Measurements from ENCODE around the gene OTUB1. TPM values are rescaled to one million over a fixed set of nuclear protein-coding genes. Genes with fewer than 3 reads are reported as not detected.

The OTUB1 gene, protein sequence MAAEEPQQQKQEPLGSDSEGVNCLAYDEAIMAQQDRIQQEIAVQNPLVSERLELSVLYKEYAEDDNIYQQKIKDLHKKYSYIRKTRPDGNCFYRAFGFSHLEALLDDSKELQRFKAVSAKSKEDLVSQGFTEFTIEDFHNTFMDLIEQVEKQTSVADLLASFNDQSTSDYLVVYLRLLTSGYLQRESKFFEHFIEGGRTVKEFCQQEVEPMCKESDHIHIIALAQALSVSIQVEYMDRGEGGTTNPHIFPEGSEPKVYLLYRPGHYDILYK
- total RNA-seq (2016; rRNA removed; fragmentation: Illumina TruSeq; extraction: Trizol): 58.8 and 78.7 TPM in 2 replicates
- total RNA-seq (2016; cell fraction: cytosol; rRNA removed; fragmentation: Illumina TruSeq; extraction: Trizol; ENCODE audit: low read depth): 20.2 and 22.1 TPM in 2 replicates
- total RNA-seq (2016; cell fraction: insoluble cytoplasmic fraction; rRNA removed; fragmentation: Illumina TruSeq; extraction: Trizol): 63.7 and 75.6 TPM in 2 replicates
- total RNA-seq (2016; cell fraction: membrane; rRNA removed; fragmentation: Illumina TruSeq; extraction: Trizol): 29.1 and 30.2 TPM in 2 replicates
- total RNA-seq (2016; cell fraction: nucleus; rRNA removed; fragmentation: Illumina TruSeq; extraction: Trizol): 37.3 and 37.7 TPM in 2 replicates
- 130 TPM in 2 replicates for polyA plus RNA-seq (2011; rRNA removed)
- polyA plus RNA-seq (2011; cell fraction: cytosol; rRNA removed): 108 and 143 TPM in 2 replicates
- polyA plus RNA-seq (2011; cell fraction: nucleus; rRNA removed): 193 and 235 TPM in 2 replicates
- polyA plus RNA-seq (2012): 62.7 and 68.2 TPM in 2 replicates
- polyA plus RNA-seq (2016; cell fraction: cytosol; fragmentation: Illumina TruSeq; extraction: Trizol; ENCODE audit: low read depth): 38.9 TPM in 2 replicates
- polyA plus RNA-seq (2016; cell fraction: insoluble cytoplasmic fraction; fragmentation: Illumina TruSeq; extraction: Trizol; ENCODE audit: low read depth): 103 and 127 TPM in 2 replicates
- 42.5 and 43.1 TPM in 2 replicates for polyA plus RNA-seq (2016; cell fraction: membrane; fragmentation: Illumina TruSeq; extraction: Trizol; ENCODE audit: low read depth)
- 108 and 115 TPM in 2 replicates for polyA plus RNA-seq (2016; cell fraction: nucleus; fragmentation: Illumina TruSeq; extraction: Trizol; ENCODE audit: insufficient read depth, low read depth)
- polyA minus RNA-seq (2011; rRNA and poly(A)+ RNA removed; ENCODE audit: low replicate concordance): 120 and 135 TPM in 2 replicates
- 51.3 and 59.5 TPM in 2 replicates for polyA minus RNA-seq (2011; cell fraction: cytosol; rRNA and poly(A)+ RNA removed)
- 31.7 and 32.2 TPM in 2 replicates for polyA minus RNA-seq (2011; cell fraction: nucleus; rRNA and poly(A)+ RNA removed)
- Bru-seq, nascent RNA: percentile 61 among the genes with signal in this experiment
- BruChase-seq, experiment 1, labeled RNA remaining after a 6-hour chase: percentile 84 among the genes with signal in this experiment
- percentile 72 among the genes with signal in this experiment for BruChase-seq, experiment 2, labeled RNA remaining after a 2-hour chase
- long read RNA-seq, experiment 1, transcript OTUB1-201 (6 exons, 2,493 nt): minor isoform, 5 of 209 reads
- long read RNA-seq, experiment 1, transcript OTUB1-209 (7 exons, 1,729 nt): major isoform, 181 of 209 reads
- long read RNA-seq, experiment 1, partial matches to known transcripts: 14 of 209 reads
- long read RNA-seq, experiment 1, other reads (novel, unspliced or antisense): 7 of 209 reads
- long read RNA-seq, experiment 2, transcript OTUB1-212 (7 exons, 1,259 nt): minor isoform, 7 of 321 reads
- long read RNA-seq, experiment 2, transcript OTUB1-209 (7 exons, 1,729 nt): major isoform, 219 of 321 reads
- long read RNA-seq, experiment 2, partial matches to known transcripts: 55 of 321 reads
- long read RNA-seq, experiment 2, other reads (novel, unspliced or antisense): 37 of 321 reads

DNA sequence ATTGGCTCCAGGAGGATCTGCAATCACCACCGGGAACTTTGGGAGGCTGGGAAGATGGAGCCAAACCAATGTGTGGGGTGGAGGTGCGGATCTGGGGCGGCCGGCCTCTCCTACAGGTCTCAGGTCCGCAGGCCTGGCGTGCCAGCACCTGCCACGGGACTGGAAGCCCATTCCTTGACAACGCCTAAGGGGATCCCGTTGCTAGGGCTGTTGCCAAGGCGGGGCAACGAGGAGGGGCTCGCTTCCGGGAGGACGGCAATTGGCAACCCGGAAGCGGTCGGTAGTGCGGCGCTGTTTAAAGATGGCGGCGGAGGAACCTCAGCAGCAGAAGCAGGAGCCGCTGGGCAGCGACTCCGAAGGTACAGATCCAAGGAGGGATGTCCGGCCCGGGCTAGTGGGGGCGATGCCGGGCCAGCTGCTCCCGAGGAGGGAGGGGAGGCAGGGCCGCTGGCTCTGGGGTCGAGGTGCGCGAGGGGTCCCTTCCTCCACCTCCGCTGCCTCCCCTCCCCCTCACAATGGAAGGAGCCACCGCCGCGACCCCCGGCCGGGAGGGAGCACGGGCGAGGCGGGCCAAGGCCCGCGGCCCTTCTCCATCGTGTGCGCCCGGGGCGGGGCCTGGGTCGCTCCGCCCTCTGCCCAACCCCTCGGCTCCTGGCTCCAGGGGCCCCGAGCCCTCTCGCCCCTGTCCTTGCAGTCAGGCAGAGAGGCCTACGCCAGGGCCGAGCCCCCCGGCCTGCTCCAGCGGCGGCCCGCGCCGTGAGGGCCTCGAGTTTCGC is at the start of gene OTUB1:
Gene OTUB1 (plus strand): TSS at position 283 of the 776 bp plus-strand sequence. CDS start 19 bp downstream, at position 302.
- ChIA-PET POLR2A (interaction anchor here (3.1 kb wide), 1 partner anchor 12 kb away, joined by 12 read pairs; the partner anchor contains the start of gene COX8A), CTCF (ENCODE audit: low intra/inter-chr PET ratio, low total read pairs) (no interaction called here)
- Histone ChIP-seq H3K27ac (ENCODE audit: extremely low read length, insufficient read depth, low read length) (peak within 1 kb of the TSS; percentile 89), H3K79me2 (ENCODE audit: insufficient read depth, low read length) (peaks cover 23% of the 10 kb centered on the region), H3K27me3 (ENCODE audit: control insufficient read depth in 1 of 2, insufficient read depth in 2 of 2, low read length in 2 of 2) (no peaks in the 10 kb centered on the region), H3K9ac (ENCODE audit: insufficient read depth, low read depth, low read length) (peak within 1 kb of the TSS; percentile 95), H2AFZ (ENCODE audit: low read length) (no peak within 1 kb of the TSS), H4K20me1 (ENCODE audit: insufficient read depth, low read length) (no peaks in the 10 kb centered on the region), H3K4me3 (replicated peaks in 1 of 3; ENCODE audit: insufficient read depth in 1 of 3, low read depth in 2 of 3, low read length in 3 of 3) (peak within 1 kb of the TSS; percentile 87 to 97 (median 95)), H3K4me1 (ENCODE audit: insufficient read depth, low read length) (peaks cover 19% of the 10 kb centered on the region), H3K36me3 (replicated peaks in 1 of 2; ENCODE audit: control insufficient read depth in 1 of 2, insufficient read depth in 2 of 2, low read length in 2 of 2) (peaks cover 3 to 19% of the 10 kb centered on the region in 2 experiments; a peak in 4 of 5 replicates), H3K4me2 (ENCODE audit: low read depth, low read length) (peak within 1 kb of the TSS; percentile 70), H3K9me3 (ENCODE audit: low read length) (no peaks in the 10 kb centered on the region)
- FAIRE-seq: peak; percentile 72
- WGBS (ENCODE audit: low lambda C conversion rate): 0% methylated on average over 1 of the region's 63 CpGs
- no TSS peak for BruUV-seq (replicated peaks)
- intact Hi-C loops (cut with micrococcal nuclease; ENCODE audit: unreplicated experiment): no loop called here
- in situ Hi-C loops (cut with HindIII; ENCODE audit: extremely low pct_ligation_motif_present, low pct_unique_long_range_greater_than_20kb): no loop called here
- peak; percentile 93 for DNase-seq (ENCODE audit: low spot score)
- ATAC-seq: peak; percentile 94
- TF ChIP-seq ZBTB42 (CRISPR knock-in tag; IDR thresholded peaks at IDR 0.05): peak; percentile 35; the same call in 1 of the 2 replicates
- TF ChIP-seq, protein P1, sequence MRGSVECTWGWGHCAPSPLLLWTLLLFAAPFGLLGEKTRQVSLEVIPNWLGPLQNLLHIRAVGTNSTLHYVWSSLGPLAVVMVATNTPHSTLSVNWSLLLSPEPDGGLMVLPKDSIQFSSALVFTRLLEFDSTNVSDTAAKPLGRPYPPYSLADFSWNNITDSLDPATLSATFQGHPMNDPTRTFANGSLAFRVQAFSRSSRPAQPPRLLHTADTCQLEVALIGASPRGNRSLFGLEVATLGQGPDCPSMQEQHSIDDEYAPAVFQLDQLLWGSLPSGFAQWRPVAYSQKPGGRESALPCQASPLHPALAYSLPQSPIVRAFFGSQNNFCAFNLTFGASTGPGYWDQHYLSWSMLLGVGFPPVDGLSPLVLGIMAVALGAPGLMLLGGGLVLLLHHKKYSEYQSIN (CRISPR knock-in tag; IDR thresholded peaks at IDR 0.05; ENCODE audit: borderline replicate concordance): no peak
- no peak for TF ChIP-seq TBP (CRISPR knock-in tag; IDR thresholded peaks at IDR 0.05)
- TF ChIP-seq SALL1 (CRISPR knock-in tag; IDR thresholded peaks at IDR 0.05): peak; percentile 88
- TF ChIP-seq ZNF550 (CRISPR knock-in tag; IDR thresholded peaks at IDR 0.05; ENCODE audit: borderline replicate concordance): no peak
- TF ChIP-seq, protein P2, sequence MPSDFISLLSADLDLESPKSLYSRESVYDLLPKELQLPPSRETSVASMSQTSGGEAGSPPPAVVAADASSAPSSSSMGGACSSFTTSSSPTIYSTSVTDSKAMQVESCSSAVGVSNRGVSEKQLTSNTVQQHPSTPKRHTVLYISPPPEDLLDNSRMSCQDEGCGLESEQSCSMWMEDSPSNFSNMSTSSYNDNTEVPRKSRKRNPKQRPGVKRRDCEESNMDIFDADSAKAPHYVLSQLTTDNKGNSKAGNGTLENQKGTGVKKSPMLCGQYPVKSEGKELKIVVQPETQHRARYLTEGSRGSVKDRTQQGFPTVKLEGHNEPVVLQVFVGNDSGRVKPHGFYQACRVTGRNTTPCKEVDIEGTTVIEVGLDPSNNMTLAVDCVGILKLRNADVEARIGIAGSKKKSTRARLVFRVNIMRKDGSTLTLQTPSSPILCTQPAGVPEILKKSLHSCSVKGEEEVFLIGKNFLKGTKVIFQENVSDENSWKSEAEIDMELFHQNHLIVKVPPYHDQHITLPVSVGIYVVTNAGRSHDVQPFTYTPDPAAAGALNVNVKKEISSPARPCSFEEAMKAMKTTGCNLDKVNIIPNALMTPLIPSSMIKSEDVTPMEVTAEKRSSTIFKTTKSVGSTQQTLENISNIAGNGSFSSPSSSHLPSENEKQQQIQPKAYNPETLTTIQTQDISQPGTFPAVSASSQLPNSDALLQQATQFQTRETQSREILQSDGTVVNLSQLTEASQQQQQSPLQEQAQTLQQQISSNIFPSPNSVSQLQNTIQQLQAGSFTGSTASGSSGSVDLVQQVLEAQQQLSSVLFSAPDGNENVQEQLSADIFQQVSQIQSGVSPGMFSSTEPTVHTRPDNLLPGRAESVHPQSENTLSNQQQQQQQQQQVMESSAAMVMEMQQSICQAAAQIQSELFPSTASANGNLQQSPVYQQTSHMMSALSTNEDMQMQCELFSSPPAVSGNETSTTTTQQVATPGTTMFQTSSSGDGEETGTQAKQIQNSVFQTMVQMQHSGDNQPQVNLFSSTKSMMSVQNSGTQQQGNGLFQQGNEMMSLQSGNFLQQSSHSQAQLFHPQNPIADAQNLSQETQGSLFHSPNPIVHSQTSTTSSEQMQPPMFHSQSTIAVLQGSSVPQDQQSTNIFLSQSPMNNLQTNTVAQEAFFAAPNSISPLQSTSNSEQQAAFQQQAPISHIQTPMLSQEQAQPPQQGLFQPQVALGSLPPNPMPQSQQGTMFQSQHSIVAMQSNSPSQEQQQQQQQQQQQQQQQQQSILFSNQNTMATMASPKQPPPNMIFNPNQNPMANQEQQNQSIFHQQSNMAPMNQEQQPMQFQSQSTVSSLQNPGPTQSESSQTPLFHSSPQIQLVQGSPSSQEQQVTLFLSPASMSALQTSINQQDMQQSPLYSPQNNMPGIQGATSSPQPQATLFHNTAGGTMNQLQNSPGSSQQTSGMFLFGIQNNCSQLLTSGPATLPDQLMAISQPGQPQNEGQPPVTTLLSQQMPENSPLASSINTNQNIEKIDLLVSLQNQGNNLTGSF (CRISPR knock-in tag; IDR thresholded peaks at IDR 0.05): peak; percentile 35; the same call in 1 of the 2 replicates
- TF ChIP-seq, protein P3, sequence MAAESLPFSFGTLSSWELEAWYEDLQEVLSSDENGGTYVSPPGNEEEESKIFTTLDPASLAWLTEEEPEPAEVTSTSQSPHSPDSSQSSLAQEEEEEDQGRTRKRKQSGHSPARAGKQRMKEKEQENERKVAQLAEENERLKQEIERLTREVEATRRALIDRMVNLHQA (CRISPR knock-in tag; IDR thresholded peaks at IDR 0.05): no peak
- no peak for TF ChIP-seq ZNF138 (CRISPR knock-in tag; IDR thresholded peaks at IDR 0.05; ENCODE audit: low read depth)
- TF ChIP-seq MIER2 (CRISPR knock-in tag; IDR thresholded peaks at IDR 0.05): no peak
